ENCODE results near the gene DUSP28.

DUSP28 gene

DNA sequence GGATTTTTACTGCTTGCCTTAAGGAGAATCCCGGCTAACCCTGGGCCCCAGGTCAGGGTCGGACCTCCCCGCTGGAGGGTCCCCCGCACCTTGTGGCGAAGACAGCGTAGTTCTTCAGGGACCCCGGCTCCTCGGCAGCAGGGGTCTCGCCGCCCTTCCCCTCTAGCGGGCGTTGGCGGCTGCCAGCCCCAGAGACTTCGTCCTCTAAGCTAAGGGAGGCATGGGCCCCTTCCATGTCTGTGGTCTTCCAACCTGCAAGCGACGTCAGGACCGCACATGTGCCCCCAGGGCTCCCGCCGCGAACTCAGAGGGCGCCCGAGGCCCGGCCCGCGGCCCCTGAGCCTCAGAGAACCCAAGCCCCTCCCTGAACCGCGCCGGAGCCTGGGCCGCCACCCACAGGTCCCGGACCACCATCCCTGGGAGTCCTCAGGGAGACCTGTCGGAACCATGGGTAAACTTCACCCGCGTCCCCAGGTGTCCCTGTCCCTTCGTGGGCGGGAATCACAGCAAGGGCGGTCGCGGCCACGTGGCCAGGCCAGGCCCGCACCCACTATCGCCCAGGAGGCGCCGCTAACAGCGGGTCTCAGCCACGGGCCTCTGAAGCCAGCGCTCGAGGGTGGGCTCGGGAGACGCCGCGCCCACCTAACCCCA lies 2.9 kb upstream of the DUSP28 start:
- no peak for TF ChIP-seq EP300 (IDR thresholded peaks at IDR 0.05; ENCODE audit: borderline replicate concordance)
- TF ChIP-seq TAF1 (IDR thresholded peaks at IDR 0.05; ENCODE audit: low read depth) = no peak
- TF ChIP-seq TEAD4 (IDR thresholded peaks at IDR 0.05) = no peak
- no peak for TF ChIP-seq CREB1 (IDR thresholded peaks at IDR 0.05; ENCODE audit: low read depth)
- TF ChIP-seq TCF12 (IDR thresholded peaks at IDR 0.05; ENCODE audit: low read depth) = no peak
- TF ChIP-seq NFIC (IDR thresholded peaks at IDR 0.05) = no peak
- TF ChIP-seq, protein P1, sequence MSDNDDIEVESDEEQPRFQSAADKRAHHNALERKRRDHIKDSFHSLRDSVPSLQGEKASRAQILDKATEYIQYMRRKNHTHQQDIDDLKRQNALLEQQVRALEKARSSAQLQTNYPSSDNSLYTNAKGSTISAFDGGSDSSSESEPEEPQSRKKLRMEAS (IDR thresholded peaks at IDR 0.05) = no peak
- TF ChIP-seq ZBTB7A (IDR thresholded peaks at IDR 0.05; ENCODE audit: low read depth) = no peak
- TF ChIP-seq YY1 (IDR thresholded peaks at IDR 0.05; ENCODE audit: low read depth) = no peak
- TF ChIP-seq, protein P2, sequence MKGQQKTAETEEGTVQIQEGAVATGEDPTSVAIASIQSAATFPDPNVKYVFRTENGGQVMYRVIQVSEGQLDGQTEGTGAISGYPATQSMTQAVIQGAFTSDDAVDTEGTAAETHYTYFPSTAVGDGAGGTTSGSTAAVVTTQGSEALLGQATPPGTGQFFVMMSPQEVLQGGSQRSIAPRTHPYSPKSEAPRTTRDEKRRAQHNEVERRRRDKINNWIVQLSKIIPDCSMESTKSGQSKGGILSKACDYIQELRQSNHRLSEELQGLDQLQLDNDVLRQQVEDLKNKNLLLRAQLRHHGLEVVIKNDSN (IDR thresholded peaks at IDR 0.05) = no peak
- TF ChIP-seq, protein P3, sequence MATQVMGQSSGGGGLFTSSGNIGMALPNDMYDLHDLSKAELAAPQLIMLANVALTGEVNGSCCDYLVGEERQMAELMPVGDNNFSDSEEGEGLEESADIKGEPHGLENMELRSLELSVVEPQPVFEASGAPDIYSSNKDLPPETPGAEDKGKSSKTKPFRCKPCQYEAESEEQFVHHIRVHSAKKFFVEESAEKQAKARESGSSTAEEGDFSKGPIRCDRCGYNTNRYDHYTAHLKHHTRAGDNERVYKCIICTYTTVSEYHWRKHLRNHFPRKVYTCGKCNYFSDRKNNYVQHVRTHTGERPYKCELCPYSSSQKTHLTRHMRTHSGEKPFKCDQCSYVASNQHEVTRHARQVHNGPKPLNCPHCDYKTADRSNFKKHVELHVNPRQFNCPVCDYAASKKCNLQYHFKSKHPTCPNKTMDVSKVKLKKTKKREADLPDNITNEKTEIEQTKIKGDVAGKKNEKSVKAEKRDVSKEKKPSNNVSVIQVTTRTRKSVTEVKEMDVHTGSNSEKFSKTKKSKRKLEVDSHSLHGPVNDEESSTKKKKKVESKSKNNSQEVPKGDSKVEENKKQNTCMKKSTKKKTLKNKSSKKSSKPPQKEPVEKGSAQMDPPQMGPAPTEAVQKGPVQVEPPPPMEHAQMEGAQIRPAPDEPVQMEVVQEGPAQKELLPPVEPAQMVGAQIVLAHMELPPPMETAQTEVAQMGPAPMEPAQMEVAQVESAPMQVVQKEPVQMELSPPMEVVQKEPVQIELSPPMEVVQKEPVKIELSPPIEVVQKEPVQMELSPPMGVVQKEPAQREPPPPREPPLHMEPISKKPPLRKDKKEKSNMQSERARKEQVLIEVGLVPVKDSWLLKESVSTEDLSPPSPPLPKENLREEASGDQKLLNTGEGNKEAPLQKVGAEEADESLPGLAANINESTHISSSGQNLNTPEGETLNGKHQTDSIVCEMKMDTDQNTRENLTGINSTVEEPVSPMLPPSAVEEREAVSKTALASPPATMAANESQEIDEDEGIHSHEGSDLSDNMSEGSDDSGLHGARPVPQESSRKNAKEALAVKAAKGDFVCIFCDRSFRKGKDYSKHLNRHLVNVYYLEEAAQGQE (IDR thresholded peaks at IDR 0.05; ENCODE audit: low read depth) = no peak
- TF ChIP-seq RAD21 (IDR thresholded peaks at IDR 0.05; ENCODE audit: low read depth) = no peak
- TF ChIP-seq EGR1 (IDR thresholded peaks at IDR 0.05) = no peak
- TF ChIP-seq CEBPB (IDR thresholded peaks at IDR 0.05) = no peak
- TF ChIP-seq FOXM1 (IDR thresholded peaks at IDR 0.05; ENCODE audit: borderline replicate concordance, low read depth) = no peak

DNA sequence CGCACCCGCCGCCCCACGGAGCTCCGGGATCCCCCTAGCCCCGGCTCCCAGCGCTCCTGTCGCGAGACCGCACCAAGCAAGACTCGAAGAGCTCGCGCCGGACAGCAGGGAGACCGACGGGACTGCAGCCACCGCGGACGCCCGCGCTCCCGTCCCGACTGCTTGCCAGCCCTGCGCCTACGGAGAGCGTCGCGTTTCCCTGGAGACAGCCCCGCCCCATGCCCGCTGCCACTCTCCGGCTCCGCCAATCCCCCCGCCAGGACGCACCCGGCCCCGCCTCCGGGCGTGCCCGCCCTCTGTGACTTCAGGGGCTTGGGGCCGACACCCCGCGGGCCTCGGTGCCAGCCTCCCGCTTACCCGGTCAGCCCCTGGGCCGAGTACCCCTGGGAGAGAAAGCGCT lies 2.3 kb upstream of the DUSP28 start, which contains the start of gene ANKMY1:
Gene ANKMY1 (minus strand): TSS at position 181 of the 400 bp plus-strand sequence. CDS start 653 bp downstream, outside the sequence.
- peak; percentile 35; the same call in 1 of the 2 replicates for TF ChIP-seq TAF1 (IDR thresholded peaks at IDR 0.05; ENCODE audit: low read depth)
- no peak for TF ChIP-seq EGR1 (IDR thresholded peaks at IDR 0.05)

DNA sequence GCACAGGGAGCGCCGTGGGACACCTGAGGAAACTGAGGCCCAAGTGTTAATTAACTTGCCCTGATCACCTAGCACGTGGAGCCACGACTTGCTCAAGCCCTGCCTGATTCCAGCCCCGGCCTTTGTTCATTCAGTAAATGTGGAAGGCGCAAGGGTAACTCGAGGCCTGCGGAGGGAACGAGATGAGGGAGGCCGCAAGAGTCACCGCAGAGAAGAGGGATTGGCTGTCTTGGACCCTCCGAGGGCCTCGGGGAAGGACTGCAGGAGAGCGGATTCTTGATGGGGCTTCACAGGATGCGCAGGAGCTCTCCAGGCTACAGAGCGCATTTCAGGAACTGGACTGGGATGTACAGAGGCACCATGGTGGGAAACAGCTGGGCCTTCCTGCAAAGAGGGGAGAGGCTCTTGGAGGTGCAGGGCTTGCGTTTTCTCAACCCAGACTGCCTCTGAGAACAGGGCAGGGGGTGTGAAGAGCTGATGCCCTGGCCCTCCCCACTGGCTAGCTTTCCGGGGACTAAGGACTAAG lies 1.9 kb upstream of the DUSP28 start:
- TF ChIP-seq ZBTB7A (IDR thresholded peaks at IDR 0.05; ENCODE audit: low read depth) = no peak
- TF ChIP-seq NFIC (IDR thresholded peaks at IDR 0.05) = no peak
- TF ChIP-seq, protein P1 (IDR thresholded peaks at IDR 0.05) = 0 out of 2 replicates have a peak, but pooled peaks have one; percentile 33
- TF ChIP-seq CREB1 (IDR thresholded peaks at IDR 0.05; ENCODE audit: low read depth) = no peak

DNA sequence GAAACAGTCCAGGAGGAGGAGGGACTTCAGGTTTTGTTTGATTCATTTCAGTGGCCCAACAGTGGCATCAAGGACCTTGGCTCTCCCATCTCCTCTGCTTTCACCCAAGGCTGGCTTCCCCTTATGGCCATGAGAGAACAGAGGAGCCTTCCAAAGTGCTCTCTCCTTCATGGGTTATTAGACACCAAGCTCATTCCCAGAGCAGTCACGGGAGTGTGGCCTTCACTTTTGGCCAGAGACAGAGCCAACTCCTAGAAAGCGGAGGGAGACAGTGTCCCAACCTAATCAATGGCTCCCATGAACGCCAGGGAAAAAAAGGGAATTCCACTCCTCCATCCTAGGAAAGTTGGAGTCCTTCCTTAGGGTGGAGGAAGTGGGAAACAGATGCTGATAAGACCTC lies 871 bp upstream of the DUSP28 start:
- TF ChIP-seq YY1 (IDR thresholded peaks at IDR 0.05; ENCODE audit: low read depth) (no peak), RAD21 (IDR thresholded peaks at IDR 0.05; ENCODE audit: low read depth) (no peak), TAF1 (IDR thresholded peaks at IDR 0.05; ENCODE audit: low read depth) (no peak), EP300 (IDR thresholded peaks at IDR 0.05; ENCODE audit: borderline replicate concordance) (no peak), NFIC (IDR thresholded peaks at IDR 0.05) (no peak), TCF12 (IDR thresholded peaks at IDR 0.05; ENCODE audit: low read depth) (no peak), CEBPB (IDR thresholded peaks at IDR 0.05) (no peak), CREB1 (IDR thresholded peaks at IDR 0.05; ENCODE audit: low read depth) (no peak), EGR1 (IDR thresholded peaks at IDR 0.05) (no peak), TEAD4 (IDR thresholded peaks at IDR 0.05) (no peak)
- TF ChIP-seq, protein P3 (IDR thresholded peaks at IDR 0.05; ENCODE audit: low read depth) = no peak
- TF ChIP-seq, protein P1 (IDR thresholded peaks at IDR 0.05) = no peak
- TF ChIP-seq, protein P2 (IDR thresholded peaks at IDR 0.05) = no peak

DNA sequence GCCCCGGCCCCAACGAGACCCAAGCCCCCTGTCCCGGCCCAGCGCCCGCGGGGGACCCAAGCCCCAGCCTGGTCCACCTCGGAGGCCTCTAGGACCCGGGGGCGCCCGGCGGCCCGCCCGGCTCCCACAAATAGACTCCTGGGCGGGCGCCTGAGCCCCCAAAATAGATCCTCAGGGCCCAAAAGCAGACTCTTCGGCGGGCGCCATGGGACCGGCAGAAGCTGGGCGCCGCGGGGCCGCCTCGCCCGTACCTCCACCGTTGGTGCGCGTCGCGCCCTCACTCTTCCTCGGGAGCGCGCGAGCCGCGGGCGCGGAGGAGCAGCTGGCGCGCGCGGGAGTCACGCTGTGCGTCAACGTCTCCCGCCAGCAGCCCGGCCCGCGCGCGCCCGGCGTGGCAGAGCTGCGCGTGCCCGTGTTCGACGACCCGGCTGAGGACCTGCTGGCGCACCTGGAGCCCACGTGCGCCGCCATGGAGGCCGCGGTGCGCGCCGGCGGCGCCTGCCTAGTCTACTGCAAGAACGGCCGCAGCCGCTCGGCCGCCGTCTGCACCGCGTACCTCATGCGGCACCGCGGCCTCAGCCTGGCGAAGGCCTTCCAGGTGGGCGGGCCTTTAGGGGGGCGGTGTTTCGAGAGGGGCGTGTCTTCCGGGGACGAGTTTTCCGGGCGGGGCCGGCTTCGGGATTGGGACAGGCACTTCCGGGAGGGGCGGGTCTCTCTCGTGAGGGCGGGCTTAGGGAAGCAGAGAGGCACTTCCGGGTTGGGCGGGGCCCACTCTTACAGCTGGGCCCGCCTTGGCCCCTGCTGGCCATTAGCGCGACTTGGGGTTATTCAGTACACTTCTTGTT lies 545 bp downstream of the DUSP28 start:
- TF ChIP-seq RAD21 (IDR thresholded peaks at IDR 0.05; ENCODE audit: low read depth) (no peak), EP300 (IDR thresholded peaks at IDR 0.05; ENCODE audit: borderline replicate concordance) (no peak), ZBTB7A (IDR thresholded peaks at IDR 0.05; ENCODE audit: low read depth) (peak; percentile 47; the same call in 1 of the 2 replicates), EGR1 (IDR thresholded peaks at IDR 0.05) (no peak), TCF12 (IDR thresholded peaks at IDR 0.05; ENCODE audit: low read depth) (peak; percentile 2; the same call in 1 of the 2 replicates), CREB1 (IDR thresholded peaks at IDR 0.05; ENCODE audit: low read depth) (peak; percentile 29; the same call in 1 of the 2 replicates), YY1 (IDR thresholded peaks at IDR 0.05; ENCODE audit: low read depth) (no peak), CEBPB (IDR thresholded peaks at IDR 0.05) (no peak), FOXM1 (IDR thresholded peaks at IDR 0.05; ENCODE audit: borderline replicate concordance, low read depth) (no peak), TAF1 (IDR thresholded peaks at IDR 0.05; ENCODE audit: low read depth) (peak; percentile 70), NFIC (IDR thresholded peaks at IDR 0.05) (0 out of 2 replicates have a peak, but pooled peaks have one; percentile 3), TEAD4 (IDR thresholded peaks at IDR 0.05) (no peak)
- TF ChIP-seq, protein P2 (IDR thresholded peaks at IDR 0.05) = no peak
- TF ChIP-seq, protein P3 (IDR thresholded peaks at IDR 0.05; ENCODE audit: low read depth) = no peak
- TF ChIP-seq, protein P1 (IDR thresholded peaks at IDR 0.05) = peak; percentile 94
